ENCODE results near the gene HTATIP2. TPM values are rescaled to one million over a fixed set of nuclear protein-coding genes. Genes with fewer than 3 reads are reported as not detected.

Gene HTATIP2
- polyA plus RNA-seq, 1 of the 3 experiments (the other 2 are of a cell fraction), result not detected

GRCh38 chr11:20357150-20357549 is 6.4 kb upstream of the HTATIP2 start:
- Histone ChIP-seq H3K9ac (no peak overlapping the region), H3K27ac (ENCODE audit: low read depth in 2 of 2, low read length in 1 of 2) (no peak overlapping the region), H3K4me1 (ENCODE audit: control insufficient read depth in 1 of 2, insufficient read depth in 2 of 2, low read depth in 1 of 2, low read length in 1 of 2) (no peaks in the 10 kb centered on the region; a peak in 1 of 4 replicates), H3K27me3 (ENCODE audit: insufficient read depth) (no peaks in the 10 kb centered on the region), H2AFZ (ENCODE audit: low read depth) (no peak overlapping the region), H3F3A (replicated peaks; ENCODE audit: insufficient read depth) (no peaks in the 10 kb centered on the region), H4K20me1 (ENCODE audit: insufficient read depth) (no peaks in the 10 kb centered on the region), H3K79me2 (ENCODE audit: insufficient read depth) (no peaks in the 10 kb centered on the region), H3K9me2 (no peaks in the 10 kb centered on the region), H3K9me3 (no peaks in the 10 kb centered on the region), H3K4me3 (ENCODE audit: low read depth in 2 of 2, low read length in 1 of 2) (no peak overlapping the region), H3K36me3 (replicated peaks in 1 of 2; ENCODE audit: control insufficient read depth in 1 of 2, insufficient read depth in 2 of 2, low read length in 1 of 2) (no peaks in the 10 kb centered on the region), H3K4me2 (no peak overlapping the region)
- POLR2A ChIA-PET, result no interaction called here
- DNase-seq, result no peak
- WGBS (ENCODE audit: low lambda C conversion rate), result 71% methylated on average over 1 of the region's 1 CpG
- CTCF ChIA-PET, result interaction anchor here (1.0 to 13.2 kb wide), 2 partner anchors 231 to 406 kb away, joined by 3 to 302 read pairs; no protein-coding TSS in a partner anchor
- TF ChIP-seq ZBTB33 (IDR thresholded peaks at IDR 0.05; ENCODE audit: borderline replicate concordance, low read depth) (no peak), FOXM1 (IDR thresholded peaks at IDR 0.05; ENCODE audit: low read depth) (no peak), EZH2phosphoT487 (IDR thresholded peaks at IDR 0.05; ENCODE audit: borderline replicate concordance, low read depth) (no peak), GATA2 (CRISPR knock-in tag; IDR thresholded peaks at IDR 0.05) (no peak), YY1 (IDR thresholded peaks at IDR 0.05; ENCODE audit: low read depth) (no peak), RAD21 (IDR thresholded peaks at IDR 0.05; ENCODE audit: low read length) (no peak), FOSL2 (IDR thresholded peaks at IDR 0.05; ENCODE audit: borderline replicate concordance, low read depth) (no peak), RCOR1 (IDR thresholded peaks at IDR 0.05; ENCODE audit: low read length) (no peak), GABPA (IDR thresholded peaks at IDR 0.05; ENCODE audit: low read depth) (no peak), MAX (IDR thresholded peaks at IDR 0.05; ENCODE audit: low read depth) (no peak), TCF12 (IDR thresholded peaks at IDR 0.05) (no peak), CHD2 (IDR thresholded peaks at IDR 0.05; ENCODE audit: low read length, partially characterized antibody) (no peak), TEAD4 (IDR thresholded peaks at IDR 0.05; ENCODE audit: borderline replicate concordance, insufficient read depth) (no peak), ELF1 (IDR thresholded peaks at IDR 0.05) (no peak)

GRCh38 chr11:20360650-20361049 is 2.9 kb upstream of the HTATIP2 start:
- no peaks in the 10 kb centered on the region for H3K9me2 ChIP-seq
- H4K20me1 ChIP-seq (ENCODE audit: insufficient read depth), result no peaks in the 10 kb centered on the region
- ChIA-PET POLR2A (no interaction called here), CTCF (interaction anchor here (0.7 to 13.2 kb wide), 5 partner anchors 10 to 473 kb away, joined by 3 to 302 read pairs (median 7); no protein-coding TSS in a partner anchor)
- WGBS (ENCODE audit: low lambda C conversion rate), result 67% methylated on average over 7 of the region's 7 CpGs
- H3K4me2 ChIP-seq, result no peak overlapping the region
- H2AFZ ChIP-seq (ENCODE audit: low read depth), result 0 out of 2 replicates have a peak overlapping the region, but pooled peaks have one; percentile 60
- no peak overlapping the region for H3K4me3 ChIP-seq (ENCODE audit: low read depth in 2 of 2, low read length in 1 of 2)
- no peak overlapping the region for H3K9ac ChIP-seq
- no peaks in the 10 kb centered on the region for H3K36me3 ChIP-seq (replicated peaks in 1 of 2; ENCODE audit: control insufficient read depth in 1 of 2, insufficient read depth in 2 of 2, low read length in 1 of 2)
- H3F3A ChIP-seq (replicated peaks; ENCODE audit: insufficient read depth), result no peaks in the 10 kb centered on the region
- no peak for DNase-seq
- no peaks in the 10 kb centered on the region for H3K27me3 ChIP-seq (ENCODE audit: insufficient read depth)
- H3K27ac ChIP-seq (ENCODE audit: low read depth in 2 of 2, low read length in 1 of 2), result no peak overlapping the region
- H3K4me1 ChIP-seq (ENCODE audit: control insufficient read depth in 1 of 2, insufficient read depth in 2 of 2, low read depth in 1 of 2, low read length in 1 of 2), result no peaks in the 10 kb centered on the region
- H3K9me3 ChIP-seq, result no peaks in the 10 kb centered on the region
- H3K79me2 ChIP-seq (ENCODE audit: insufficient read depth), result no peaks in the 10 kb centered on the region
- TF ChIP-seq RFX5 (IDR thresholded peaks at IDR 0.05; ENCODE audit: low read length), result no peak
- no peak for TF ChIP-seq REST (IDR thresholded peaks at IDR 0.05; ENCODE audit: low read depth, low read length)
- TF ChIP-seq JUND (IDR thresholded peaks at IDR 0.05), result no peak
- TF ChIP-seq USF1 (IDR thresholded peaks at IDR 0.05; ENCODE audit: borderline replicate concordance, low read depth), result no peak
- no peak for TF ChIP-seq RCOR1 (IDR thresholded peaks at IDR 0.05; ENCODE audit: low read length)
- no peak for TF ChIP-seq CHD2 (IDR thresholded peaks at IDR 0.05; ENCODE audit: low read length, partially characterized antibody)
- no peak for TF ChIP-seq PBX3 (IDR thresholded peaks at IDR 0.05)
- TF ChIP-seq MXI1 (IDR thresholded peaks at IDR 0.05; ENCODE audit: low read depth, low read length), result no peak
- no peak for TF ChIP-seq USF2 (IDR thresholded peaks at IDR 0.05; ENCODE audit: borderline replicate concordance, low read depth, low read length)
